ENCODE data around the gene LTB4R.
"Not testable (repeated sequence)": the region's sequence is repeated elsewhere in the genome, so short reads cannot be mapped to it uniquely, and the experiment has no call there.

LTB4R gene

DNA sequence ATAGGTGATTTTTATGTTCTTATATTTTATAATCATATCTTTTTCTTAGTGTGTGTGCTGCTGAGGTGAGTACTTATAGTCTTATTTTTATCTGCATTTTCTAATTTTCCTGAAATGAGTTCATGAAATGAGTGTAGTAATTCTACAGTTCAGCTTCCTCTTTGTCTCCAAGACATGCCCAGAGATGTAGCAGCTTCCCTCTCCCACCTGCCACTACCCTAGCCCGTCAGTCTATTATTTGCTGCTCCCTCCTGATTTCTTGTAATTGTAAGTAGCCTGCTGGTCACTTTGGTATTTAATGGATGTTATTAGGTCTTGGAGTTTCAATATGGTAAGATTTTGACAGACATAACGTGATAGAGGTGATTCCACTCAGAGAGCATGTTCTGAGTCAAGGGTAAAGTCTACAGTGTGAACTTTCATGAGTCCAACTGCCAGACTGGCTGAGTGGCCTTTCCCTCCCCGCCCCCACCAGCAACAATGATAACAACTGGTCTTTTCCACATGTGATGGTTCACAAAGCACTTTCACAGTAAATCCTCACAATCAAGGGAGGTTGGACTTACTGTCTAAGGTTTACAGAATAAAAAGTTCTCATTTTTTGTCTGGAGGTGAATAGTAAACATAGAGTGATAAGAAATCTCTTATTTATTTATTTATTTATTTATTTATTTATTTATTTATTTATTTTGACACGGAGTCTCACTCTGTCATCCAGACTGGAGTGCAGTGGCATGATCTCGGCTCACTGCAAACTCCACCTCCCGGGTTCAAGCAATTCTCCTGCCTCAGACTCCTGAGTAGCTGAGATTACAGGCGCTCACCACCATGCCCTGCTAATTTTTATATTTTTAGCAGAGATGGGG is 32.7 kb downstream of the LTB4R start:
- no peak for DNase-seq (ENCODE audit: low read depth in 2 of 2)

DNA sequence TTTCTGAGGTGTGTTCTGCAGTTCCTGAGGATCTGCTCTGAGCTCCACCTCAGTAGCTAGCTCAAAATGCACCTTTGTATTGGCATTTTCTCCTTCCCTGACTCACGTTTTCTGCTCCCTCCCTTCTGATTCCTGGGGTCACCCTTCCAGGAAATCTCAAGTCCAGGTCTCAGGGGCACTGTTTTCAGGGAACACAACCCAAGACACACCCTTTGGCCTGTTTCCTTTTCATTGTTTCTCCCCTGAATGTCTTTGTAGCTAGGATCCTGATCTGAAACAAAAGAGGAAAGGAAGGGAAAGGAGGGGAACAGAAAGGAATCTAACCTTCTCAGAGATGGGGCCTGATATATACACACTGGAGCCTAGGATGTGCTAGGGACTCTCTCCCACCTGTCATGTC is 35.8 kb downstream of the LTB4R start:
- no peak for DNase-seq (ENCODE audit: low read depth in 2 of 2)

DNA sequence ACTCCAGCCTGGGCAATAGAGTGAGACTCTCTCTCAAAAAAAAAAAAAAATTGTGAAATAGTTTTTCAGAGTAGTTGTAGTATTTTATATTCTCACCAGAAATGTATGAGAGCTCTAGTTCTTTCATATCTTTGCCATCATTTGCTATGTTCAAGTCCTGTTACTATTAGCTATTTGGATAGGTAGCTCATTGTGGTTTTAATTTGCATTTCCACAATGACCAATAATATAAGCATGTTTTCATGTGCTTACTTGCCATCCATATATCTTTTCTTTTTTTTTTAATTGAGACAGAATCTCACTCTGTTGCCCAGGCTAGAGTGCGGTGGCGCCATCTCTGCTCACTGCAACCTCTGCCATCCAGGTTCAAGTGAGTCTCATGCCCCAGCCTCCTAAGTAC is 36.9 kb downstream of the LTB4R start:
- DNase-seq (ENCODE audit: low read depth in 2 of 2) = no peak

DNA sequence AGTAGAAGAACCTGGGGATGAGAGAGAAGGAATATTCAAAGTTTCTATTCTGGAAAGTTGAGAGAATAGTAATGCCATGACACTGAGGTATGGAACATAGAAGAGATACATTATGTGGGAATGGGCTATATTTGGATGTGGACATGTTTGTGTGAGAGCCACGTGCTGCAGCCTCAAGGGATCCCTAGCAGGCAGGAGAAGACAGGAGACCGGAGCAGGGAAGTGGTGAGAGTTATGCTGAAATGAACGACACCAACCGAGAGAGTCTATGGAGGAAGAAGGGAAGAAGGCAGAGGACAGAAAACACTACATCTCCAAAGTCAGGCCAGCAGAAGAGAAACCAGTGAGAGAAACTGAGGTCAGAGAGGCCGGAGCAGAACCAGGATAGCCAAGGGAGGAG is 38.4 kb downstream of the LTB4R start:
- no peak for DNase-seq (ENCODE audit: low read depth in 2 of 2)

DNA sequence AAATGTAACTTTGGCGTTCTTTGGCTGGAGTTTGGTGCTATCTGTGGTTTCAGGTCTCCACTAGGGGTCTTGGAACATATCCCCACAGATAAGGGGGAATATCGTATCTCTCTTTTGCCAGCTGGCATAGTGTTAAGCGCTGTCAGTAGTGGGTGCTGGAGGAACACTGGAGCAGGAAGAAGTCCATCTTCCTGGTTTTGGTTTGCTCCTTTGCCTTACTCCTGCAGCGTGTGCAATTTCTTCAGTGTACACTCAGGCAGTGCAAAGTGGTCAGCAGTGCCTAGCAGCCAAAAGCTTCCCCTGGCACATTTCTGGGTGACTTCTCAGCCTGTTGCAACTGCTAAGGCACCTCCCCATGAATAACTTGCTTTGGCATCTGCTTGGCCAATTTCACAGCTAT is 40.2 kb downstream of the LTB4R start:
- DNase-seq (ENCODE audit: low read depth in 2 of 2) = no peak

DNA sequence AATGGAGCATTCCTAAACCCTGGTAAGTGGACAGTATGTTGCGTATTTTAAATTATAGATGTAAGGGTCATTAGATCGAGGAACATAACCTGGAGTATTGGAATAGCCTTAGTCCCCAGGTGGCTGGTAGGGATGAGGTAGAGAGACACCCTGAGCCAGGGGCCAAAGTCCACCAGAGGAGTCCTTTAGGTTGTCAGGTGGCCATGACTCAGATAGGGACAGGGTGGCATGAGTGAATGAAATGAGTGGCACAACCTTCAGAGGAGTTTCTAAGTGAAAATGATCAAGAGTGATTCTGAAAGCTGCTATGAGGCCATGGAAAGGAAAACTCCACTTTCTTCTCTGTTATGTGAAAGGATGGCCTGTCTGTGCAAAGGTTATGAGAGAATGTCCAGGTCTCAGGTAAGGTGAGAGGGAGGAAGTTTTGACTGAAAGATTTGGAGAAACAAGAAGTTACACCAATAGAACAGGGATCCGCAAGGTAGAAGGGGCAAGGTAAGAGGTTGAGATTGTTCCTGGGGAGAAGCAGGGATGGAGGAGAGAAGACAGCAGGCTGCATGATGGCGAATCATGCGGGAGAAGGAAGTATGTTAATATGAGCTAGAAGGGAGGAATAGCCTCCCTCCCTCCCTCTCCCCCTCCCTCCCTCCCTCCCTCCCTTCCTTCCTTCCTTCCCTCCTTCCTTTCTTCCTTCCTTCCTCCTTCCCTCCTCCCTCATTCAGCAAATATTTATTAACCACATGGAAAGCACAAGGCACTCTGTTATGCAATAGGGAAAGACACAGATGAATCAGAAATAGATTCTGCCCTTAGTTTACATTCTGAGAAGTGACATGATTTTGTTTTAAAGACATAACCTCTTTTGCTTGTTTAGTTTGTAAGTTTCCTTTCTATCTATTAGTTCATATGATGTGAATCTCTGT is 42.5 kb downstream of the LTB4R start:
- DNase-seq (ENCODE audit: low read depth in 2 of 2) = no peak

DNA sequence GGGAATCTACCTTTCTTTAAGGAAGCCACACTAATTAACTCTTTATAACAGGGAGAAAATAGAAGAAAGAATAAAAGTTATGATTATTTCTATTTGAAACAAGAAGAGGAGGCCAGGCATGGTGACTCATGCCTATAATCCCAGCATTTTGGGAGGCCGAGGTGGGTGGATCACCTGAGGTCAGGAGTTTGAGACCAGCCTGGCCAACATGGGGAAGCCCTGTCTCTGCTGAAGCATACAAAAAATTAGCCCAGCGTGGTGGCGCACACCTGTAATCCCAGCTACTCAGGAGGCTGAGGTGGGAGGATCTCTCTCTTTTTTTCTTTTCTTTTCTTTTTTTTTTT is 43.2 kb downstream of the LTB4R start:
- not testable (repeated sequence) for DNase-seq (ENCODE audit: low read depth in 2 of 2)

DNA sequence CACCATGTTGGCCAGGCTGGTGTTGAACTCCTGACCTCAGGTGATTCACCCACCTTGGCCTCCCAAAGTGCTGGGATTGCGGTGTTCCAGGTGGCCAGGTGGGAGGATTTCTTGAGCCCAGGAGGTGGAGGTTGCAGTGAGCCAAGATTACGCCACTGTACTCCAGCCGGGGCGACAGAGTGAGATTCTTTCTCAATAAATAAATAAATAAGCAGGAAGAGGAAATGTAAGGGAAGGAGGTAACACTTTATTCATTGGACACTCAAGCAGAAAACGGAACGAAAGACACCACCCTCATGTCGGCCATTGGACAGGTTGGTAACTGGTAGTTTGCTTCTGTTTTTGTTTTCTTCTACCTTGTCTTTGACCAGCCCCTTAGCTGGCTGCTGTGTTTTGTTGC is 43.7 kb downstream of the LTB4R start:
- DNase-seq (ENCODE audit: low read depth in 2 of 2) = no peak

DNA sequence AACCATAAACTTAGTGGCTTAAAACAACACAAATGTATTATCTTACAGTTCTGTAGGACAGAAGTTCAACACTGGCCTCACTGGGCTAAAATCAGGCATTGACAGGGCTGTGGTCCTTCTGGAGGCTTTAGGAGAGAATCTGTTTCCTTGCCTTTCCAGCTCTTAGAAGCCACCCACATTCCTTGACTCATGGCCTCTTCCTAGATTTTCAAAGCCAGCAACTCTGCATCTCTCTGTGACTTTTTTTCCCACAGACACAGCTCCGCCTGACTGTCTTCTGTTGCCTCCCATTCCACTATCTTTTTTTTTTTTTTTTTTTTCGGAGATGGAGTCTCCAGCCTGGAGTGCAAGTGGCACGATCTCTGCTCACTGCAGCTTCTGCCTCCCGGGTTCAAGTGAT is 44.9 kb downstream of the LTB4R start:
- no peak for DNase-seq (ENCODE audit: low read depth in 2 of 2)

DNA sequence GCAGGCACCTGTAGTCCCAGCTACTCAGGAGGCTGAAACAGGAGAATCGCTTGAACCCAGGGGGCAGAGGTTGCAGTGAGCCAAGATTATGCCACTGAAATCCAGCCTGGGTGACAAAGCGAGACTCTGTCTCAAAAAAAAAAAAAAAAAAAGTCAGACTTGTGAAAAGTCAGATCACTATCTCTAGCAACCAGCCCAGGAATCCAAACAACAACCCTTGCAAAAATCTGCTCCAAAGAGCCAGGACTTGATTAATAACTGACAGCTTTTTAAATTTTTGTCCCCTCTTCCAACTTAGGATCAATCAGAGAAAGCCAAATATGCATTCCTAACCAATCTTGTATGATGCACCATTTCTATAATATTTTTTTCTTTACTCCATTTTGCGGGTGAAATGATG is 49.0 kb downstream of the LTB4R start:
- DNase-seq (ENCODE audit: low read depth in 2 of 2) = no peak

DNA sequence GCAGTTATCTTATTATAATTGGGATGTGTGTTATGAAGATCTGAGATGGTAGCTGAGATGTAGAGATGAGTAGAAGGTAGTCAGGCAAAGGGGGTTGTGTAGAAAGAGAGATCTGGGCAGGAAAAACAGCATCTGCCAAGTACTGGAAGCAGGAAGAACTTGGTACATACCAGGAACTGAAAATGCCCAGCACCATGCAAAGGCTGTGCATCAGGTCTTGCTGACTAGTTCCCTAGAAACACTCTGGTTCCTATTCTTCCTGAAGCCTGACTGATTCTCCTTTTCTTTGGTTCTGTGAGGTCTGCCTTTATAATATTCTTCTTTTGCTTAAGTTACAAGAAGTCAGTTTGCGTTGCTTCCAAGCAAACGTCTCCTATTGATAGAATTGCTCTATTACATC is 50.0 kb downstream of the LTB4R start:
- no peak for DNase-seq (ENCODE audit: low read depth in 2 of 2)

DNA sequence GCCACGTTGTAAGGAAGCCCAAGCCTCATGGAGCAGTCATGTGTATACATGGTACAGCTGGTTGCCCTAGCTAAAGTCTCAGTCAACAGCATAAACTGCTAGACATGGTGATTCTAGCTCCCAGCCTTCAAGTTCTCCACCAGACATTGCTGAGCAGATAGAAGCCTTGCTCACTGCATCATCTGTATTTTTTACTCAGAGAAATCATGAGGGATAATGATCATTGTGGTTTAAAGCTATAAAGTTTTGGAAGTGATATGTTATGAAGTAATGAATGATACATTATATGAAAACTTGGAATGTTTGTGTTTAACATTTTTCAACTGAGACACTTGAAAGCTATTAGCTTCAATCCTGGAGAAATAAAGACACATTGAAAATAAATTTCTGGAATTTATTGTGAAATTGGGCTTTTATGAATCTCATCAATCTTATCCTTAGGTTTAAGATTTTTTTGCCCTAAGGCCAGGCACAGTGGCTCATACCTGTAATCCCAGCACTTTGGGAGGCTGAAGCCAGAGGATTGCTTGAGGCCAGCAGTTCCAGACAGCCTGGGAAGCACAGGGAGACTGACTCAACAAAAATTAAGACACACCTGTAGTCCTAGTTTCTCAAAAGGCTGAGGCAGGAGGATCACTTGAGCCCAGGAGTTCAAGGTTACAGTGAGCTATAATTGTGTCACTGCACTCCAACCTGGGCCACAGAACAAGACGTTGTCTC is 51.1 kb downstream of the LTB4R start:
- no peak for DNase-seq (ENCODE audit: low read depth in 2 of 2)

DNA sequence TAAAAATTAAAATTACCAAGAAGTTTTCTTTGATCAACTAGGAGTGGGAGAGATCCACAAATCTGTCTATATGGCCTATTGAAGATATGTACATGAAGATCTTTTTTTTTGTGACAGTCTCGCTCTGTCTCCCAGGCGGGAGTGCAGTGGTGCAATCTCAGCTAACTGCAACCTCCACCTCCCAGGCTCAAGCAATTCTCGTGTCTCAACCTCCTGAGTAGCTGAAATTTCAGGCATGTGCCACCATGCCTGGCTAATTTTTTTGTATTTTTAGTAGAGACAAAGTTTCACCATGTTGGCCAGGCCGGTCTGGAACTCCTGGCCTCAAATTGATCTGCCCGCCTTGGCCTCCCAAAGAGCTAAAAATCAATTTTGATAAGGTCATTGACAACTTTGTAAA is 52.1 kb downstream of the LTB4R start:
- DNase-seq (ENCODE audit: low read depth in 2 of 2) = no peak

DNA sequence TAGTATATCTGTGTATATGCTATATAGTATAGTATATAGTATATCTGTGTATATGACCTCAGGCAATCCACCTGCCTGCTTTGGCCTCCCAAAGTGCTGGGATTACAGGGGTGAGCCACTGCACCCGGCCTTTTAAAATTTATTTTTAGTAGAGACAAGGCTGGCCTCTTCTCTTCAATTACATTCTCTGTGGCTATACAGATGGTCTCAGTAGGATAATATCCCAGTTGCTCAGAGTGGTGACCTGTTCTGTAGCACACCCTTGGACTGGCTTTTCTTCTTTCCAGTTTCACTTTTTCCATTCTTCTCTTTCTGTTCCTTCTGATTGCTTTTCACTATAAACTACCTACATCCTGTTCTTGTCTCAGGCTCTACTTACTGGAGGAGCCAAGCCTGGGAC is 53.5 kb downstream of the LTB4R start:
- no peak for DNase-seq (ENCODE audit: low read depth in 2 of 2)

DNA sequence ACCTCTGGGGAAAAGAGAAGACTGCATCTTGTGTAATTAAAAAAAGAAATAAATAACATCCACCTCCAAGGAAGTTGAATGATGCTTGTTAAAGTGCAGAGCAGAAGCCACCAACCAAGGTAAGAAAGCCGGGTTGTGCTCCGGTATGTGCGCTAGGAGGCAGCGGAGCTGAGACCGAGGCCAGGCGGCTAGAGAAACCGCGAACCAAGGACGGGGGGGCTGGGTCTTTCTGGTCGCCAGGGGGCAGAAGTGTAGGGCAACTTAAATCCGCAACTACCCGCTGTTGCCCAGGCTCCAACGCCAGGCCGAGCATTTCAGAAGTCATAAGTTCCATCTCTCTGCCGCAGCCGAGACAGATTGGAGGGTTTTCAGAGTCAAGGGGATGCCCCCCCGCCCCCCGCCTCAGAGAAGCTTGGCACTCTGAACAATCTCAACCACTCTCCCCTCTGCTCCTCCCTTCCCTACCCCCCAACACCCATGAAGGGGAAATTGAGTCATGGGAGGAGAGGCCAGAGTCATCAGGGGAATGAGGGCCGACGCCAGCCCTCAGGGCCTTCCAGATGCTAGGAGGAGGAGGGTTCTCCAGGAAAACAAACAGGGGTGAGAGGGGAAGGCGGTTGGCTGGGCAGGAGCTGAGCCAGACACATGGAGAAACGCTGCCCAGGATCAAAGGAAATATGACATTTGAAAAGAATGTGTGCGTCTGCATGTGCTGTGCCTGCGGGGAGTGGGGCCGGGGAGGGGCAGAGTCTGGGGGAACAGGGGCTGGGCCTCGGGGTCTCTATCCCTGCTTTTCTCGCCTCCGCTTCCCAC is 54.5 kb downstream of the LTB4R start:
- peak in 1 of 2 donors; percentile 44 for DNase-seq (ENCODE audit: low read depth in 2 of 2)

DNA sequence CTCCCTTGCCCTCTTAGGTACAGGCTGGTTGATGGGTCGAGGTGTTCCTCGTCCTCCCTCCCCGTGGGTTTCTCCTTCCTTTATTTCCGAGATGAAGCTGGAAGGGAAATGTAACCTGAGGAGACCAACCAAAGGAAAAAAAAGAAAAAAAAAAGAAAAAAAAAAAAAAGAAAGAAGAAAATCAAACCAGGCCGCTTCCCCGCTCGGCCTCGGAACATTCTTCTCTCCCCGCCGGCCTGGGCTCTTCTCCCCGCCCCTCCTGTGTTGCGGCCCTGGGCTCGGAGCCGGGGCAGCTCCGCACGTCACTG is 55.1 kb downstream of the LTB4R start:
- no peak for DNase-seq (ENCODE audit: low read depth in 2 of 2)

DNA sequence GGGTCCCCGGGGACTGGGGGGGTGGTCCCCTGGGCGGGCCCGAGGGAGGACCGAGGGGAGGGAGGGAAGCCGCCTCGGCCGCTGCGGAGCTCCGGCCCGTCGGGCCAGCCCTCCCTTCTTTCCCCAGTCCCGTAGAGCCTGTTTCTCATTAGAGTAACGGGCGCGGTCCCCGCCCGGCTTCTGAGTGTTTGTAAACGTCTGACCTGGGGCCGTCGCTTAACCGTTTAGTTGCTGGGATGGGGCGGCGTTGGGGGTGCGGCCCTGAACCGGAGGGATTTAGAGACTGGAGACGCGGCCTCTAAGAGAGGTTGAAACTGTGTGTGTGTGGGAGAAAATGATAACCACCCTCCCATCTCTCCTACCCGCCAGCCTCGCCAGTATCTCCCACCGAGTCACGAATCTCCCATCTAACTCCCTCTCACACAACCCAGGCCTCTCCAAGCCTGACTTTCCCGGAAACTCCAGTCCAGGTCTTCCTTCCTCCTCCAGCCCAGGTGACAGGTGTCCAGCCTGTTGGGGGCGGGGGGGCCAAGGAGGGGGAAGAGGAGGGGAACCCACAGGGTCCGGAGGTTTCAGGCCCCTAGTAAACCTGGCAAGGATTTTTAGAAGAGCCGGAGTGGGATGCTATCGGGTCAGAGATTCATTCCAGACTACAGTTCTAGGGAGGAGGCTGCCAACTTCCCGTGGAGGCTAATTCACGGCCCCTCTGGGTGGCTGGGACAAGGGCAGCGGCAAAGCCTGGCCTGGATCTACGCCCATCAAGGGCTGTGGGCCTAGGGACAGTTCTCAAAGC is 55.6 kb downstream of the LTB4R start:
- no peak for DNase-seq (ENCODE audit: low read depth in 2 of 2)
